ENCODE measurements around the gene MAL. TPM values are rescaled to one million over a fixed set of nuclear protein-coding genes. Genes with fewer than 3 reads are reported as not detected.

Gene MAL
- total RNA-seq, 1 experiment from 2014 or later, result 0.22 TPM

GRCh38 chr2:95022309-95023221 lies 2.9 kb upstream of the MAL start:
- POLR2A ChIA-PET, result no interaction called here
- no peaks in the 10 kb centered on the region for H3K36me3 Mint-ChIP-seq
- no peak overlapping the region for H3K4me3 Mint-ChIP-seq
- H3K9me3 Mint-ChIP-seq, result no peaks in the 10 kb centered on the region
- H3K27ac Mint-ChIP-seq, result no peak overlapping the region
- H3K4me1 Mint-ChIP-seq, result peaks cover 41% of the 10 kb centered on the region
- H3K27me3 Mint-ChIP-seq (ENCODE audit: low read depth), result peaks cover 56% of the 10 kb centered on the region
- CTCF ChIA-PET, result interaction anchor here (0.7 to 6.7 kb wide), 29 partner anchors 9 to 305 kb away, joined by 3 to 156 read pairs (median 6); partner anchors contain the start of gene MRPS5
- TF ChIP-seq ZNF121 (CRISPR knock-in tag; IDR thresholded peaks at IDR 0.05), result no peak
- TF ChIP-seq HMGA2 (CRISPR knock-in tag; IDR thresholded peaks at IDR 0.05), result no peak
- TF ChIP-seq SMAD4 (CRISPR knock-in tag; IDR thresholded peaks at IDR 0.05), result no peak
- peak; percentile 90 for TF ChIP-seq CTCF (IDR thresholded peaks at IDR 0.05)
- ATAC-seq, result peak; percentile 63
- DNase-seq (ENCODE audit: low spot score), result peak; percentile 87

GRCh38 chr2:95023222-95023597 lies 2.3 kb upstream of the MAL start:
- no peaks in the 10 kb centered on the region for H3K36me3 Mint-ChIP-seq
- H3K9me3 Mint-ChIP-seq, result no peaks in the 10 kb centered on the region
- no peak overlapping the region for H3K4me3 Mint-ChIP-seq
- no peak for DNase-seq (ENCODE audit: low spot score)
- TF ChIP-seq E2F4 (CRISPR knock-in tag; IDR thresholded peaks at IDR 0.05; ENCODE audit: borderline replicate concordance, low read depth) (no peak), FOXK1 (CRISPR knock-in tag; IDR thresholded peaks at IDR 0.05) (no peak), CTCF (IDR thresholded peaks at IDR 0.05) (no peak), IRF1 (CRISPR knock-in tag; IDR thresholded peaks at IDR 0.05) (no peak), NR2C2 (CRISPR knock-in tag; IDR thresholded peaks at IDR 0.05) (no peak), AR (CRISPR knock-in tag; IDR thresholded peaks at IDR 0.05) (no peak), RORB (CRISPR knock-in tag; IDR thresholded peaks at IDR 0.05) (no peak)
- CTCF ChIA-PET, result interaction anchor here (0.7 to 6.7 kb wide), 26 partner anchors 8 to 305 kb away, joined by 3 to 156 read pairs (median 7); partner anchors contain the start of gene MRPS5
- H3K27ac Mint-ChIP-seq, result no peak overlapping the region
- ATAC-seq, result no peak
- H3K4me1 Mint-ChIP-seq, result peaks cover 39% of the 10 kb centered on the region
- peaks cover 61% of the 10 kb centered on the region for H3K27me3 Mint-ChIP-seq (ENCODE audit: low read depth)
- POLR2A ChIA-PET, result no interaction called here

GRCh38 chr2:95024371-95024770 lies 1.1 kb upstream of the MAL start:
- Mint-ChIP-seq H3K4me1 (peaks cover 28% of the 10 kb centered on the region), H3K27ac (no peak overlapping the region), H3K9me3 (no peaks in the 10 kb centered on the region), H3K36me3 (no peaks in the 10 kb centered on the region), H3K27me3 (ENCODE audit: low read depth) (peaks cover 73% of the 10 kb centered on the region), H3K4me3 (peak overlapping the region; percentile 60)
- CTCF ChIA-PET, result interaction anchor here (0.5 to 6.7 kb wide), 9 partner anchors 17 to 97 kb away, joined by 3 to 156 read pairs (median 29); partner anchors contain the start of gene MRPS5
- ATAC-seq (no peak), DNase-seq (ENCODE audit: low spot score) (no peak)
- POLR2A ChIA-PET, result no interaction called here
- no peak for TF ChIP-seq TP53 (CRISPR knock-in tag; IDR thresholded peaks at IDR 0.05)
- no peak for TF ChIP-seq HMGA2 (CRISPR knock-in tag; IDR thresholded peaks at IDR 0.05)
- no peak for TF ChIP-seq ERG (CRISPR knock-in tag; IDR thresholded peaks at IDR 0.05)
- TF ChIP-seq ESRRA (CRISPR knock-in tag; IDR thresholded peaks at IDR 0.05; ENCODE audit: borderline replicate concordance), result no peak
- TF ChIP-seq RORB (CRISPR knock-in tag; IDR thresholded peaks at IDR 0.05), result no peak
- no peak for TF ChIP-seq ZNF425 (CRISPR knock-in tag; conservative IDR thresholded peaks at IDR 0.05)
- no peak for TF ChIP-seq E2F1 (CRISPR knock-in tag; IDR thresholded peaks at IDR 0.05)
- TF ChIP-seq GRHL2 (CRISPR knock-in tag; IDR thresholded peaks at IDR 0.05; ENCODE audit: insufficient replicate concordance, severe bottlenecking), result no peak
